ENCODE results near the gene DCHS1.

Gene DCHS1

DNA sequence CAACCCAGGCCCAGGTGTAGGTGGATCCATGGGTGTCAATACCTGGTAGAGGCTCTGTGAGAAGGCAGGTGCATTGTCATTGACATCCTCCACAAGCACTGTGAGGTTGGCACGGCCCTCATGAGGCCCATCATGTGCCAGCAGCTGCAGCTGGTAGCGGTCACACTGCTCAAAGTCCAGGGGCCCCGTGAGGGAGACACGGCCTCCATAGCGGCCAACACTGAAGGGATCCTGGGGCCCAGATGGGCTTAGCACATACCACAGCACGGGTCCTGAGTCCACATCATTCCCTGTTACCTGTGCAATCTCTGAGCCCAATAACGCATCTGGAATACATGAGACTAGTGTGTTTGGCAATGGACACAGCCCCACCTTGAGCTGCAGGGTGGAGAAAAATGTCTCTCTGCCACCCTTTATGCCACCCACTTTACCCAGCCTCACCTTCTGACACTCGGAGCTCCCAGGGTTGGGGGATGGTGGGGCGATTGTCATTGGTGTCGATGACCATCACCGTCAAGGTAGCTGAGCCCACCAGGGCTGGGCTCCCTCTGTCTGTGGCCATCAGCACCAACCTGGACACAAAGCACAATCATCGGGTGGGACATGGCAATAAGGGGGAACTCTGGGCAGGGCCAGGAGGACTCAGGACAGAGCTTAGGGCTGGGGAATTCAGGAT is 30.3 kb downstream of the DCHS1 start:
- DNase-seq: no peak

DNA sequence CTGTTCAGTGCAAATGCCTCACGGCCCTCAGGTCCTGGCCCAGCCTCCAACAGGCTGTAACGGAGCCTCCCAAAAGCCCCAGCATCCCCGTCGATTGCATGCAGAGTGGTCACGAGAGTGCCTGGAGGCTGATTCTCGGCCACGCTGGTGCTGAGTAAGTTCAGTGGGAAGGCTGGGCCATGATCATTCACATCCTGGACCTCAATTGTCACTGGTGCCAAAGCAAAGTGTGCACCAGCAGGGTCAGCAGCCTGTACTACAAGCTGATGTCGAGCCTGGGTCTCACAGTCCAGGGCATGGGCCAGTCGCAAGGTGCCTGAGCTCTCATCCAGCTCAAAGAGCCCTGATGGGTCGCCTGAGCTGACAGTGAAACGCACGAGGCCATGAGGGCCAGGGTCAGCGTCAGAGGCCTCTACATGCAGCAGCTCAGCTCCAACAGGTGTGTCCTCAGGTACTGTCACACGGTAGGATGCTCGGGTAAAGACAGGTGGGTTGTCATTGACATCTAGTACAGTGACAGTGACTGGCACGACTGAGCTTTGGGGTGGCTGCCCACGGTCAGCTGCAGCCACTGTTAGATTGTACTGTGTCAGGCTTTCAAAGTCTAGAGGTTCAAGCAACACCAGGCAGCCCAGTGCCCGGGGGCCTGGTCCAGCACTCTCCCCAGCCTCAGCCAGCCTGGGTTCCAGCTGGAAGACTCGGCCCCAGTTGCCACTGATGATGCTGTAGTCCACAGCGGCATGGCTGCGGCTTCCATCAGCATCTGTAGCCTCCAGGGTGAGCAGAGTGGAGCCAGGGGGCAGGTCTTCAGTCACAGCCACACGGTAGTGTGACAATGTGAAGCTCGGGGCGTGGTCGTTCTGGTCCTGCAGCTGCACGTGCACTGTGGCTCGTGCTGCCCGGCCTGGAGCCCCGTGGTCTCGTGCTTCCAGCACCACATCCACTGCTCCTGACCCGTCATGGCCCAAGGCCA is 31.9 kb downstream of the DCHS1 start:
- DNase-seq: no peak

DNA sequence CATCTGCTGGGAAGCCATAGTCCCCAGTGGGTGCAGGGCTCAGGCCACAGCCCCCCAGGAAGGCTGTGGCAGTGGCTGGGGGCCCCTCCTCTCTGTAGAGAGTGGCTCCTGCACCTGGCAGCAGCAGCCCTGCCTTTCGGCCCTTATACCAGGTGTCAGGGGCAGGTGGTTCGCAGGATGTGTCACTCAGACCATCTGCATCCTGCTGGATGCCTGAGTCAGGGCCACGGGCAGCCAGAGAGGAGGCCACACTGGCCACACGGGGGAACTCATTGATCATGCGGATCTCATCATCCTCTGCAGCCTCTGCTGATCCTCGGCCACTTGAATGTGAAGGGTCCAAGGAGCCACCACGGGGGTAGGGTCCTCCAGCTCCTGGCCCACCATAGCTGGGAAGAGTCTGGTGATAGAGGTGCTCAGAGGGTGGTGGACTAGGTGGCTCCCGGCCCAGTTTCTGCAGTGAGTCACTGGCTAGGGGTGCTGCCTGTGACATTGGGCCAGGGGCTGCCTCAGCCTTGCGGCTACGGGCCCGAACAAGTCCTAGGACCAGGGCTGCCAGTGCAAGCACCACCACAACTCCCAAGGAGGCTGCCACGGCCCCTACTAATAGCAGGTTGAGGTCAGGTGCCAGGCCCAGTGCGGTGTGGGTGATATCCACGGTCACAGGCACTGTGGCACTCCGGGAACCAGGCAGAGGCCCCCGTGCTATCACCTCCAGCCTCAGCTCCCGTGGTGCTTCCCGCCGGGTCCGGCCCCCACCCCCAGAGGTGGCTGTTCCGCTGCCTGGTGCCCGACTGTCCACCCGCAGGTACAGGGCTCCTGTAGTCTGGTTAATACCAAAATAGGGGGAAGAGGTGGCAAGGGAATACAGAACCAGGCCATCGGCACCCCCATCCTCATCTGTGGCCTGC is 33.1 kb downstream of the DCHS1 start:
- no peak for DNase-seq

DNA sequence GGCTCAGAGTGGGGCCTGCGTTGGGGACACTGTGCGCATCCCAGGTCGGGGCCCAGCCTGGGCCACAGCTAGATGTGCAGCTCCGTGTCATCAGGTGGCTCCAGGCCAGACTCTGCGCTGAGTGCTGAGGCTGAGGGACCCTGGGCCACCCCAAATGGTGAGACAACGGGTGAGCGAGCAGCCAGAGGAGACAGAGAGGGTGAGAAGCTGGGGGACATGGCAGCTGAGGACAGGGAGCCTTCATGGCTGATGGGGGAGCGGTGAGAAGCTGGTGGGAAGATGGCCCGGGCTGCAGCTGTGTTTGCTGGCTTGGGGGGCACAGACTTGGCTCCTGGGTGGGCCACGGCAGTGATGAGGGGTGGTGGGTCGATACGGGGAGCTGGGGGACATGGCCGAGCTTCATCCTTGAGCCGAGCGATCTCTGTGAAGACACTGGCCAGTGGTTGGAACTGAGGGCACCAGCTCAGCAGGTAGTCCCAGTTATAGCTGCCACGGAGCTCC is 33.8 kb downstream of the DCHS1 start:
- no peak for DNase-seq

DNA sequence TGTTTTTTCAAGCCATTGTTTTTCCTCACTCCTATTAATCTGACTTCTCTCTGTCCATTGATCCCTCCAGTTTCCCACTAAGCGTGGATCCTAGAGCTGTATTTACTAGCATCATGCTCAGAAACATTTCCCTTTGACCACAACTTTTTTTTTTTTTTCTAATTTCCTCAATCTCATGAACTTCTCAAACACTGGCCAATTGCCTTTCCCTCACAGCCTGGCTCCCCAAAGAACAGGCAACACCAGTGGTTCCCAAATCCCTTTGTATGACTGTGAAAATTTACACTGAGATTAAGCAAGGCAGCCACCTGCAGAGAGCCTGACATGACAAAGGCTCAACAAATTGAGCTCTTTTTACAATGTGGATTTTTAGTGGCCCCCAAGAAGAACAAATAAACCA is 35.0 kb downstream of the DCHS1 start:
- DNase-seq: no peak

DNA sequence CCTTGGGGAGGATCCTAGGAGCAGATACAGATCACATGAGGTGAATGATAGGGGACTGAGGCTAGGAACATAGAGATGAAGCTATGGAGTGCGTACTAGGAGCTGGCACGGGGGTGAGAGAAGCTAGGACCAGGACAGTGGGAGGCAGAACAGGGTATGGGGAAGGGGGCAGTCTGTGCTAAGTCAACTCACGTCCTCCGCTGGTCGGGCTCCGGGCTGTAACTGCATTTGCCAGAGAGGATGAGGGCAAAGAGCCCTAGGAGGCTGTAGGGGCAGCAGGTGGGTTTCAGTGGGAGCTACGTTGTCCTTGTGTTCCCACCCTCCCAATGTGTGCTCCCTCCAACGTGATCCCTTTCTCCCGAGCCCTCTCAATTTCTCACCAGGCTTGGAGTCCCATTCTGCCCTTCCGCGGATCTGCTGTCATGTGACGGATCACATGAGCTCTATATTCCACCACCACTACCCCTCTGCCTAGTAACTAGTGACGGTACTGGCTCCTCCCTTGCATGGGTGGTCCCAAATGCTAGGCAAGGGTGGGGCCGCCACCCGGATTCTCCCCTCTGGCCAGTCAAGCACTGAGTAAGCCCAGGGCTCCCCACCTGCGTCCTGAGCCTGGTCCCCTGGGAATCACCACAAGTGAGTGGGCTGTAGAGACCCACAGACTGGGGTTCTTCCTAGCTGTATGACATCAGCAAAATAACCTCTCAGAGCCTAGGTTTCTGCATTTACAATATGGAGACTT is 36.4 kb downstream of the DCHS1 start, which contains the start of gene TPP1:
TPP1 (minus strand) TSS at position 419 of the 742 bp plus-strand sequence; CDS start at position 397, 22 bp downstream.
- DNase-seq: peak; percentile 95

DNA sequence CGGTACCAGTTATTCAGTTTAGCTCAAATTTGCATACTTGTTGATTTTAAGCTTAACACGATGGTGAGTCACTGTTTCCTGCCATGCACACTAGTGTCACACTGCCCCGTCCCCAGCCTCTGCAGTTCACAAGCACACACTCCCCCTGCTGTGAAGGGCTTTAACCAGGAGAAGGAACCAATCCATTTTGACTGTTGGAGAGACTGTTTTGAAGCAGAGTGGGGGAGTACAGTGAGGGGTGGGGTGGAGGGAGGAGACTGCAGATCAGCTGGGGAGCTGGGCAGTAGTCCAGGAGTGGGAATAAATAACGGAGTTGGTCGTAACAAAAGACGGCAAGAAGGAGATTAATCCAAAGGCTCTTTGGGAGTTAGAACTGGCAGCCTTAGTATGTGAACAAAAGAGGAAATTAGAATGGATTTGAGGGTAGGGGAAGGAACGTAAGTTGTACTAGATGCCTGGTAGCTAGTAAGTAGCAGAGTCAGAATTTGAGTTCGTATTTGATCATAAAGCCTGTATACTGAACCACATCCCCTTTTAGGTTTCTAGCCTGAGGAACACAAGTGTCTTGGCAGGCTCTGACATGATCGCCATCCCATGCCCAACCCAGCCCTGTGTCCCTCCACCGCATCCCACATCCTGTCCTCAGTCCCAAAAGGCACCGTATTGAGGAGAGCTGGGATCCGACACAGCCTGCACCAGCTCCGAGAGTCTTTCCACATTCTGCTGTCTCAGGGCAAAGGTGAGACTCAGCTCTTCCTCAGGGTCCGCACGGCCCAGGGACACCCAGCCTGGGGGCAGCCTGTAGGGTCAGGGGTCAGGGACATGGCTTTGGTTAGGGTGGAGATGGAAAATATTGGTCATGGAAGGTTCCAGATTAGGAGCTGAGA is 37.2 kb downstream of the DCHS1 start:
- DNase-seq: peak; percentile 79

DNA sequence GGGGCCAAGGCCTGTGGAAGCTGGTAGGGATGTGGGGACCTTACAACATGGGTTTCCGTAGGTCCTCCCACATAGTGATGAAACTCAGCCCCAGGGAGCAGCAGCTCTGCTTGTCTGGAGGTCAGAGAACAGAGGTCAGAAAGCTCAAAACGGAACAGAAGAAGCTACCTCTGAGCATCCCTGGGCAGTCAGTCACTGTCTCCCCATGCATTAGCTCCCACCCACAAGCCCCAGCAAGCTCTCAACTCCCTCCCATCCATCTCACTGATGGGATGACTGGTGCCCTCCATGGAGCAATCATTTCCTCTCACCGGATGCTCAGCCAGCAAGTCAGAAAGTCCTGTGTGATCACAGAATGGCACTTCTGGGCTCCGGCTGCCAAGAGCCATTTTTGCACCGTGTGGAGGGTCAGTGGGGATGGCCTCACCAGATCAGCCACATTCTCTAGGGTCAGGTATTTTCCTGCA is 38.3 kb downstream of the DCHS1 start:
- DNase-seq: no peak

DNA sequence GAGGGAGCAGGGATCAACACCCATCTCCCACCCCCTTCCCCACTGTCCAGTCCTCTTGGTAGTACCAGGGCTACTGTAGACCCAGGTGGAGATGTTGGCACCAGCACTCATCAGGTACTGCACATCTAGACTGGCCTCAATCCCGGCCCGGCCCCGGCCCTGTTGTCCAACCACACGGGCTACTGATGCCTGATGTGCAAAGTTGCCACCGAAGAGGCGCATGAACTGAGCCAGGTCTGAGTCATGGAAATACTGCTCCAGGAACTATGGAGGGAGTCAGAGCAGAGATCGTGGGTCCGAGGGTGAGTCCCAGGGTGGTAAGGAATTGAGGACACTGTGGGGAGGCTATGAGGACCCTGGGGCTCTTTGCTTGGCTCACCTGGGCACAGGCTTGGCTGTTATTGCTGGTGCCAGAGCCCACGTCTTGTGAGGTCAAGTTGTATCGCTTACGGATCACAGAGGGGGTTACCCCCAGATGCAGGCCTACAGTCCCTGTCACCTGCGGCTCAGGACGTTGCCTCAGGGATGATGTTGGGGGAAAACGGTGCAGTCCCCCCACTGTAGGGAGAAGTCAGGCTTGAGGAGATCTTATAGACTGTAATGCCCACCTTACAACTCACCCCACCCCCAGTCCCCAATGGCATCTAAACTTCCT is 38.9 kb downstream of the DCHS1 start:
- DNase-seq: no peak

DNA sequence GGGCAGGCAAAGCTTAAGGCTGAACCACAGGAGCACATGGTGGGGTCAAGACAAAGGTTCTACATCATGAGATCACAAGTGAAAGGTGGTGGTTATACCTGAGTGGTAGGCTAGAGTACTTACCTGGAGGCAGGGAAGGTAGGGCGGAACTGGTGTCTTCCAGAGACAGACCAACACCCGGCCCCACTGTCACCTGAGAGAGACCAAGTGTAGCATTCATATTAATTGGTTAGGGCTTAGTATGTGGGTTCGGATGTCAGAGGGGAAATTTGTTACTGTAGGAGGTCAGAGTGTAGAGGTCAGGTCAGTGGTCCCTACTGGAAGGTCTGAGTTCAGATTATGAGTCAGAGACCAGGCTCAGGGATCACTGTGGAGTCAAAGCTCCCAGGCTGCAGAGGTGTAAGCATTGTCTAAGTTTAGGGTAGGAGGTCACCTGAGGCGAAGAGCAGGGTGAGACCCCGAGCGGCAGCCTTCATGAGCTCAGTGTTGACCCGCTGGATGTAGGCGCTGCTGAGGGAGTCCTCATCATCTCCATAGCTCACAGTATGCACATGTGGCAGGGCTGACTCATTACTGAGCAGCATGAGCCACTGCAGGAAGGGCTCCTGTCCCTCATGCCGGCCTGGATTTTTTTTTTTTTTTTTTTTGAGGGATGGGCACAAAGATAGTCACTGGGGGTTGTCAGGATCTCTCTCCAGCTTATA is 39.6 kb downstream of the DCHS1 start:
- DNase-seq: no peak

DNA sequence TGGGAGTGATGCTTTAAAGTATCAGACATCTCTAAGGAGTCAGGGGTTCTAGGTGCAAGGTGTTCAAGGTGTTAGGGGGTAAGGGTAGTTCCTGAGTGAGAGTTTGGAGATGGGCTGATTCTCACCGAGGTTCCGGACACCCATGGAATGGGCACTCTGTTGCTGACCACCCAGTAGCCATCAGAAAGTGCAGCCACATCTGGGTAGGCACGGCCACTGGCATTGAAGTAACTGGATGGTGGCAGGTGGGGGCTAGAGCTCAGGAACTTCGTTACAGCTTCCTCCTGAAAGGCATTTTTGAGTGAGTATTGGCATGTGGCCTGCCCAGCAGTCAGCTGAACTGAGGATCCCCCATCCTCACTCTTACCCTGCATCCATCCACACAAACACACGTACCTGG is 40.6 kb downstream of the DCHS1 start:
- no peak for DNase-seq

DNA sequence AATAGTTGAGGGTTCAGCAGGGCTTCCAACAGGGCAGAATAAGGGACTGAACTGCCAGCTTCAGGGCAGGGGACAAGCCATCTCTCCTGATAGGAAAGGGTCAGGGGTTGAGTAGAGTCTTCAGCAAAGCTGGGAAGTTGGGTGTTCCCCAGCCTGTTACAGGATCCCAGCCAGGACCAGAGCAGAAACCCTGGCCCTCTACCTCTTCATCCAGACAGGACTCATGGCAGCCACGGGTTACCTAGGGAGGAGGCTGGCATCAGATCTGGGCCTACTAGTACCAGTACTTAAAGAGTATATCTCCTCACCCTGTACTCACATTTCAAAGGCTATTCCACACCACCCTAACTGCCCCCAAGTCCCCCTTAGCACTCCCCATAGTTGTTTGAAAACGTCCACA is 41.2 kb downstream of the DCHS1 start:
- DNase-seq: no peak

DNA sequence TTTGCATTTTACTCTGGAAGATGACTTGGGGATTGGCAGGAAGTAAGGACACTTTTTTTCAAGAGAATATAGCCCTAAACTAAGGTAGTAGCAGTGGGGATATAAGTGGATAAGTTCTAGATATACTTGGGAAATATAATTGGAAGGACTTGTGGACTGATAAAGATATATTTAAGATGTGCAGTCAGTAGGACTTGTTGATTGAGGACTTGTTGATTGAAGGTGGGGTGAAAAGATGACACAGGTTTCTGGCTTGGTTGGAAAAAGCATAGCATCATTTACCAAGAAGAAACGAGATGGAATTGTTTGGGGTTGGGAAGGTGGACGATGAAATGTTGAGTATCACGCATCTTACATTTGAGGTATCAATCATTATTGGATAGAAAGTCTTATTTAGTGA is 42.1 kb downstream of the DCHS1 start:
- DNase-seq: no peak

DNA sequence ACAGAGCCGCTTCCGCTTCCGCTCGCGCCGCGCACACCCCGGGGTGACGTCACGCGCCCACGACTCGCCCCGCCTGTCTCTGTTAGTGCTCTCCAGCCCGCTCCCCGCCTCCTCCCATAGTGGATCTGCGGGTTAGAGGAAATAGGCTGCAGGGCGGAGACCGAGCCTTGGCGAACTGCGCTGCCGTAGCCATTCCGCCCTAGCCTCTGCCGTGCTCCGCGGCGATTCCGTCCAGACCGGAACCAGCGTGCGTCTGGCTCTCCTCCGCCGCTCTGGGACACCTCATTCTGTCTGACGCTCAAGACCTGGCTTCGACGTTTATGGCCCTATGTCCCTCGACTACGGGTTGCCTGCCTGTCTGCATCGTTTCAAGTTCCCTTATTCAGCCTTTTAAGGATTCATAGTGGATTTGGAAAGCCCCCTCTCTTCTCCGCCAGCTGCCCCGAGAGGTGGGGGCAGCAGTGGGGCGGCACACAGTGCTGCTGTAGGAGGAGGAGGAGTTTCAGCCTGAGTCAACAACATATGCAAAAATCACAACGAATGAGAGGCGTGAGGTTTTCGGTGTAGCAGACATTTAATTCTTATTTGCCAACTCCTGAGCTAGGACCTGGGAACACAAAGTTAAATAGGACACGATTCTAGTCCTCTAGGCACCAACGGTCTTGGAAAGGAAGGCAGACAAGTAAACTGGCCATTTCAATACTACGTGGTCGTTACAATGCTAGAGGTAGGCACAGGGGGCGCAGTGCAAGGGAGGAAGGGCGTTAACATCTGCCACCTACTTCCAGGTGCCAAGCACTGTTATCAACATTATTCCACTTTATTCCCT is 43.2 kb downstream of the DCHS1 start, which contains the start of gene TAF10:
TAF10 (minus strand) TSS at position 4 of the 829 bp plus-strand sequence. CDS start 27 bp downstream, outside the sequence.
- peak; percentile 98 for DNase-seq

DNA sequence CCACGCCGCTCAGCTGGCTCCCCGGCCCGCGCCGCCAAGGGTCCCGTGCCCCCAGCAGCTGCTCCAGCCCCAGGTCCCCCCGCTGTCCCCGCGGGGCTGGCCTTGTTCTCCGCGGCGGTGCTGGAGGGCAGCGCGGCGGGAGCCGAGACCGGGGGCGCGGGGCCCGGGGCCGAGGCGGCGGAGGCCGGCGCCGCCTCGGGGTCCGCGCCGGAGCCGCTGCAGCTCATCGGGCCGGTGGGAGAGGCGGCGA is 43.7 kb downstream of the DCHS1 start:
- DNase-seq: no peak

DNA sequence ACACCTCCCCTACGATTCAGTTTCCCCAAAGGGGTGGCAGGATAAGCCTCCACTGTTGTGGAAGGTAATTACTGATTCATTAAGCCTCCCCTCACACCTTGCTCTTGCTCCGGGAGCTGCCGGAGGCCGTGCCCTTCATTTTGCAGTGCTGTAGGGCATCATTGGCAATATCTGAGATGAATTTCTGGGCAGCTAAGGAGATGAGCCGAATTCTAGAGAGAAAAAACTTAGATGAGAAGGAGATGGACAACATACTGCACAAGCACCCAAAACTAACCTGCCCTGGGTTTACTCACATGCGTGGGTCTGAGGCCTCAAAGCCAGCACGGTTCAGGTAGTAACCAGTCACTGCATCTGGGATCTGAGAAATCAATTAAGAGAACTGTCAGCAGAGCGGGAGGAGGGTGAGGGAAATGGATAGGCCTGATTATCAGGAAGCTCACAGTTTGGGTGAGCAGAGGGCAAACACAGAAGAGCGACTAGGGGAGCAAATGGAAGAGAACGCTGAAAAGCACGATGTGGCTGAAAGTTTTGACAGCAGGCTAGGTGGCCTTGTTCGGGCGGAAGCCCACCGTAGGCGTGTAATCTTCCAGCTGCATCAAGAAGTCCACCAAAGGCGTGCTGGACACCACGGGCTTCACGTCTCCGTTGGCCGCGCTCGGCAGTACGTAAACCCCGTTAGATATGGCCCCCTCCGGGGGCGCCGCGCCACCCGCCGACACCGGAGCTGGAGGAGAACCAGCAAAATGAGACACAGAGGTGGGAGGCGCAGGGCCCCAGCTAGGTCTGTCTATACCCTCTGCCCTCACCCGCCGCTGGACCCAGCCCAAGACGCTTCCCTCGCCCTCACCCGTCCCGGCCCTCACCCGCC is 44.3 kb downstream of the DCHS1 start:
- DNase-seq: peak; percentile 23

DNA sequence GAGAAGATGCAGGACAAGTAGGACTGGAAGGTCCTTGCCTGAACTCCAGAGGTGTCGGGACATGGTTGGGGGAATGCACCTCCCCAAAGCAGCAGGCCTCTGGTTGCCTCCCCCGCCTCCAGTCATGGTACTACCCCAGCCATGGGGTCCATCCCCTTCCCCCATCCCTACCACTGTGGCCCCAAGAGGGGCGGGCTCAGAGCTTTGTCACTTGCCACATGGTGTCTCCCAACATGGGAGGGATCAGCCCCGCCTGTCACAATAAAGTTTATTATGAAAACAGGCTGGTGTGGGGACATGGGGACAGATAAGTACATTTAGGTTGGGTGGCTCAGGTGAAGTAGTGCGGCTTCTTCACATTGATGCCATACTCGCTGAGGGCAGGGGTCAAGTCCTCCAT is 45.0 kb downstream of the DCHS1 start:
- DNase-seq: no peak

DNA sequence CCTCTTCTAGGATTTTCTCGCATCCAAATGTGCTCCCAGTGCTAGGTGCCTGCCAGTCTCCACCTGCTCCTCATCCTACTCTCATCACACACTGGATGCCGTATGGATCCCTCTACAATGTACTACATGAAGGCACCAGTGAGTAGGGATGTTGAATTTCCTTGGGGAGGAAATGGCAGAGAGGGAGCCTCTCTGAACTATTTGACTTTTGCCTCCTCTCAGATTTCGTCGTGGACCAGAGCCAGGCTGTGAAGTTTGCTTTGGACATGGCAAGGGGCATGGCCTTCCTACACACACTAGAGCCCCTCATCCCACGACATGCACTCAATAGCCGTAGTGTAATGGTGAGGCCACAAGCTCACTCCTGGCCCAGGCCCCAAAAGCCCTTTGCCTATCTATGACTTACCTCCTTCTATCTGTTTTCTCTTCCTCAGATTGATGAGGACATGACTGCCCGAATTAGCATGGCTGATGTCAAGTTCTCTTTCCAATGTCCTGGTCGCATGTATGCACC is 46.0 kb downstream of the DCHS1 start:
- no peak for DNase-seq
